Embryonic facial prominence (tissue), 1 donor: ENCODE measurements around the gene CORO7.

Experiments
- DNase-seq: peaks from one replicate; pipeline ENCODE4 v3.0.0-alpha.2; 2016; ENCODE audit errors: extremely low spot score

Gene CORO7

GRCh38 chr16:4372001-4372577, 44.3 kb downstream of the CORO7 start:
- no peak for DNase-seq

- no peak for DNase-seq
Measured at GRCh38 chr16:4371357-4372000, 44.9 kb downstream of the CORO7 start, which contains the start of gene VASN. Gene VASN (plus strand): TSS chr16:4371848. CDS start chr16:4380878, 9,030 bp downstream.

DNA sequence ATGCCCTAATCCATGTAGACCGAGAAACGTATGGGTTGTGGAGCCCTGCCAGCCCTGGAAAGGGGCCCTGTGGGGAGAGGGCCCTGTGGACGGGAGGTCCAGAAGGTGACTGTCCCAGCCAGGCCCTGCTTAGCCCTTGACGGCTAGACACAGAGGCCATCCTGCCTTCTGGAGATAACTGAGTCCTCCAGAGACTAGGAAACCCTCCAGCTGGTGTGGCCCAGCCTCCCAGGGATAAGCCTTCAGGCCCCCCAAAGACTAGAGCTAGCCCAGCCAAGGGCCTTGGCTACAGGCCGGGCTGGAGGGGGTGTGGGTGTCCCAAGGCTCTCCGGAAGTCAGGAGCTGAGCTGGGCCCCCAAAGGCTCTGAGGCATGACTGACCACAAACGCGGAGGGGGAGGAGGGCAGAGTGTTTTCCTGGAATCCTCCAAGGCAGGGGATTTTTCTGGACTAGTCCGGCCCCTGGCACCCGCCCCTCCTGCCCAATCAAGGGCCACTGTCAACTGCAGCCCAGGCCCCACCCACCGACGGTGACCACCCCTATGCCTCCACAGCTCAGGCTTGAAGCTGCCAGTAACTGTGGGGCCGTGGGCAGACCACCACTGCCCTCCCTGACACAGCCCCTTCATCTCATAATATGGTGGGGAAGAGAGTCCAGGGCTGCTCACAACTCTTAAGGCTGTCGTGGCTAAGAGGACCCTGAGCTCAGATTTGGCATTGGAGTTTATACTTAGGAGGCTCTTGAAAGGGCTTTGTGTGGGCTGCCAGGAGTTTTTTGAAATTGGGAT, 45.6 kb downstream of the CORO7 start:
- no peak for DNase-seq

DNA sequence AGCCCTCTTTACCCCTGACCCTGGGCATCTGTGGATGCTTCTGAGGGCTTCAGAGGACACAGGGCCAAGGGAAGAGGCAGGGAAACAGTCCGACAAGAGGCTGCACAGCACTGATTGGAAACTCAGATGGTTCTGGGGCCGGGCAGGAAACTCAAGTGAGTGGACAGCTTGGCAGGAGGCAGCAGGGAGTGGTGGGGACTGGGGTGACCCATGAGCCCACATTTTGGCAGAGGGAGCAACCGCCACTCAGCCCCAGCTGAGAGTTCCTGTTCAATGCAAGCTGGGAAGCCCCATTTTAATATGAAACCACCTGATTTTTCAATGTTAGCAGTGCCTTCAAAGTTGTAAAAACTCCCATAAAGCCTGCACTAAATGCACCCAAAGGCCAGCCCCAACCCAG, 46.2 kb downstream of the CORO7 start:
- DNase-seq: no peak

DNA sequence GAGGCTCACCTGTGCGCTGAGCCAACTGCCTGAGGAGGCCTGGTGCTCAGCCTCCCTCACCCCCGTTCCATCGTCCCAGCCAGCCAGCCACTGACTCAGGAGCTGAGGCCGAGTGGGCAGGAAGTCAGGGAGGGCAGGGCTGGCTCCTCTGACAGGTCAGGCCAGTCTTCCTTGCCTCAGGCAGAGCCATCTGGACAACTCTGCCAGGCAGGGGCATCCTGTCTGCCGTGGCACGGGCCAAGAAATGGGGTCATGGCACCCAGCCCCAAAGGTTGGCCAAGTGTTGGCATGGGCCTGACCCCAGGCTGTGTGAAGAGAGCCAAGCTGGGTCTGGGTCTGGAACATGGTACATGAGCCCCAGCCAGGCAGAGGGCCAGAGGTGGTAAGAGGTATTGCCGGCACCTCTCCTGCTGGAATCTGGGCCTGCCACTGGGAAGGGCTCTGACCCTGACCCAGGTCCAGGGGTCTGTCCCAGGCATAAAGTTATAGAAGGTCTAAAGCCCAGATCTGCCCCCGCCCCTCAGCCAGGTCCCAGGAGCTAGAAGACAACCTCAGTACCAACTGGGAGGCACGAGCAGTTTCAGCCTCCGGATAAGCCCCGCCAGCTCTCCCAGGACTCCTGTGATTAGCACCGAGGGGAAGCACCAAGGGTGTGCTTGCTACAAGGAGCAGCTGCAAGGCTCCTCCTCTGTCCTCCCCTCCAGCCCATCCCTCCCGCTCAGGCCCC, 47.2 kb downstream of the CORO7 start:
- no peak for DNase-seq

GRCh38 chr16:4367393-4367856, 49.0 kb downstream of the CORO7 start:
- no peak for DNase-seq

GRCh38 chr16:4366016-4366415, 50.4 kb downstream of the CORO7 start:
- DNase-seq: no peak

DNA sequence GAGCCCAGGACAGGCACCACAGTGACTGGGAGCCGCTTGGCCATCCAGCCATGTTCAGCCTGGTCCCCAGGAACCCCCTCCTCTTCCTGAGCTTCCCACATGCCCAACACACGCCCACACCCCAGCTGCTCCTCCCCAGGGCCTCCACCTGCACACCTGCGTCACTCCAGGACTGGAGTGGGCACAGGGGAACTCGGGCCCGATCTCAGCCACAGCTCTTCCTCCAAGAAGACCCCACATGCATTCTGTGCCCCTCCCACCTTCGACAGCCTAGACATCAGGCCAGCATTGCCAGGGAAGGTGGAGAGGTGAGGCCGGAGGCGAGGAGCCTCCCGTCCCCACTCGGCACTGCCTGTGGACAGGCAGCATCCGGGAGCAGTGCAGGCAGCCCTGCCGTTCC, 50.8 kb downstream of the CORO7 start:
- DNase-seq: no peak

DNA sequence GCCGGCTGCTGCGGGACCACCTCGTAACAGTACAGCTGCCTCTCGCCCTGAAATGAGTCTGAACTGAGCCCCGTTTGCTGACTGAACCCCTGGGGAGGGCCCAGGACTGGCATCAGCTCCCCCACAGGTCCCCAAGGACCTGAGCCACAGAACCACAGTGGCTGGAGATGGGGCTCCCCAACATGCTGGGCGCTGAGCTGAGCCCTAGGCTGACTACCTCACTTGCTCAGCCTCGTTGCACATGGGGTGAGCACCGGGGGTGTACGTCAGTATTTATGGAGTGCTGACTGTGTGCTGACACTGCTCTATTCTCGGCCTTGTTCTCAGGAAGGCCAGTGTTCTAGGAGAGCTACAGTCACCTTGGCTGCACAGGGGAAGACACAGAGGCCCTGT, 51.4 kb downstream of the CORO7 start:
- DNase-seq: no peak

DNA sequence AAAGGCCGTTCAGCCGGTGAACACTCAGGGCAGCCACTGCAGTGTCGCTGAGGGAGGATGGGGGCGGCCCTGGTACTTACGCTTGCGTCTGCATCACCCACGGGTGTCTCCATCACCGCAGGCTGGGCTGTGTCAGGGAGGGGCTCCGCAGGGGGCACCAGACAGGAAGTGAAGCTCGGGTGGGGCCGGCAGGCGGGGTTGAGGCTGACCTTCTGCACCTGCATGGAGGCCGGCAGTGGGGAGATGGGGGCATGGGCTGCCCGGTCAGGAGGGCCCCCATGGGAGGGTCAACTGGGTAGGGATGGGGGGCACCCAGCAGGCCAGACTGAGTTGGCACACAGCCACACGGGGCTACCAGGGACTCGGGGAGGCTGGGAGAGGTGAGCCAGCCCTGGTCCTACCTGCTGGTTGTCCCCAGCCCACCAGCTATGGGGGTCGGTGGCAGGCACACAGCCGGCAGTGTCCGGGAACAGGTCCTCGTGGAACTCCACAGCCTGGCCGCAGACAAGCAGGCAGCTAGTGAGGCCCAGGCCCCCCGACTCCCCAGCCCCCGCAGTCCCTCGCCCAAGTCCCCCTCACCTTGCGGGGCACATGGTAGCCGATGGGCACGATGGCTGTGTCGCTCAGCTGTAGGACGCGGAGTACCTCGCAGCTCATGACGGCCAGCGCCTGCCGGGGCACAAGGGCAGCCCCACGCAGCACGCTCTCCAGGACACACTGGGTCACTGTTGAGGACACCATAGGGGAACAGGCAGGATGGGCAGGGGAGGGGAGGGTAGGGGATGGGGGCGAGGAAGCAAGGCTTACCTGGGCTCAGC, 52.0 kb downstream of the CORO7 start:
- no peak for DNase-seq

DNA sequence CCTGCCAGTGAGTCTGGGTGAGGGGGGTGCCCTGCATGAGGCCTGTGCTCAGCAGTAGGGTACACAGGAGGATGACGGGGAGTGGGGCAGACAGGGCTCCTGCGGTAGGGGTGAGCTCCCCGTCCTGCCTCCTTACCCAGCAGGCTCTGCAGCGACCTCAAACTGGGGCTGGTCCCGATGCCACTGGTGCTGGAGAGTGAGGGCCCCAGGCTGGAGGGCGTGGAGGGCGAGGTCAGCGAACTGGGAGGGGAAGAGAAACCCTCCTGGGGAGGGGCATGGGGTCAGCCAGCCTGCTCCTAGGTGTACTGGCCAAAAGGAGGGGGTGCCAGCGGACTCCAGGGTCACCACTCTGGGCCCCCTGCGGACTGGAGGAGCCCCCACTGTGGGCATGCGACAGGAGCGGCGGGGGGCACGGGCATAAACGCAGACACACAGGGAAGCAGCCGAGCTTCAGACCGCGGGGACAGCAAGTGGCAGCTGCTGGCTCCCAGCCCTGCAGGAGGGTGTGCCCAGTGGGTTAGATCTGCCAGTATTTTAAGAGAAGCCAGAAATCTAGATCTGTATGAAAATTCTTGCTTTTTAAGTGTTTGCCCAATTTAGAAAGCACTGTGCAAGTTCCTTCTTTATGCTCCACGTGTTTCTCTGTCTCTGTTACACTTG, 53.8 kb downstream of the CORO7 start:
- no peak for DNase-seq

- DNase-seq: no peak
Measured at GRCh38 chr16:4361944-4362311, 54.5 kb downstream of the CORO7 start.

GRCh38 chr16:4361033-4361943, 55.1 kb downstream of the CORO7 start:
- no peak for DNase-seq

- no peak for DNase-seq
Measured at GRCh38 chr16:4360538-4361021, 55.8 kb downstream of the CORO7 start.

- no peak for DNase-seq
Measured at GRCh38 chr16:4359914-4360313, 56.5 kb downstream of the CORO7 start.

DNA sequence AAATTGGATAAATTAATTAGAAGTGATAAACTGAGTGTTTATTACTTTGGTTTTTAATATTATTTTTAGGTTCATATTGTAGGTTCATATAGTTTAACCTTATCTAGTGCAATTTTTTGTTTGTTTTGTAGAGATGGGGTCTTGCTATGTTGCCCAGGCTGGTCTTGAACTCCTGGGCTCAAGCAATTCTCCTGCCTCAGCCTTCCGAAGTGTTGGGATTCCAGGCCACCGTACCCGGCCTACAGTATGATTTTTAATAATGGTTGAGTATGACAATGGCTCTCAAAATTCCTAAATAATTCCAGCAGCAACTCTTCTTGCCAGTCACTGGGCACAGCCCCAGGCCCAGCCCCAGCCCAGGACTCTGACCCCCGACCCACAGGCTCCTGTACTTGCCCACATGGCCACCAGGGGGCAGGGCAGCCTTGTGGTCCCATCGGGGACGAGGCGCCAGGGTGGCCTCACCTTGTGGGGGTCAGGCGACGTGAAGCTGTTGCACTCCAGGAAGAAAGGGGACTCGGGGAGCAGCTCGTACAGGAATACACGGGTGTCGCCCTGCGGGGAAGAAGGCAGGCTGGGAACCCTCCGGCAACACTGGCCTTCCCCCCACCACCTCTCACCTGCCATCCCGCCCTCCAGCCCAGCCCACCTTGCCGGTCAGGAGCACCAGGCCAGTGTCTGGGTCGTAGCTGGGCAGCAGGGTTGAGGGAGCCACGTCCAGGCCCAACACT, 57.4 kb downstream of the CORO7 start:
- no peak for DNase-seq

DNA sequence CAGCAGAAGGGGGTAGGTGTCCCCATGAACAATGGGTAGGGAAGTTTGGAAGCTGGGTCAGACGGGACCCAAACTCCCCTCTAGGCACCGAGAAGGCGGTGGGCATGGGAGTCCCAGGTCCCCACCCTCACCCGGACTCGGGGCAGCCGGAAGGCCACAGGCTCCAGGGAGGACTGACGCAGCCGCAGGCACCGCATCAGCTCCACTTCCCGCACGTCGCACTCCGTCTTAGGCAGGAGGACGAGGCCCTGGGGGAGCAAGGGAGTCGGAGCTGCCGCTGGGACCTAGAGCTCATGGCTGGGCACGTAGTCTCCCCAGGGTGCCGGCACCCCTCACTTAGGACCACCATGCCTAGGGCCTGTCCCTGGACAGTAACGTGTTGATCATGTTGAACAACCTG, 58.2 kb downstream of the CORO7 start:
- DNase-seq: no peak

- DNase-seq: no peak
Measured at GRCh38 chr16:4356820-4357219, 59.6 kb downstream of the CORO7 start.
